ENCODE results near the gene LIPM.

GRCh38 chr10:88833723-88834122 is 31.2 kb downstream of the LIPM start:
- TF ChIP-seq CTCF (IDR thresholded peaks at IDR 0.05): no peak
- TF ChIP-seq POLR2A (IDR thresholded peaks at IDR 0.05): no peak
- TF ChIP-seq EP300 (IDR thresholded peaks at IDR 0.05): no peak
- TF ChIP-seq POLR2AphosphoS5 (IDR thresholded peaks at IDR 0.05): no peak
